Liver (tissue), 2 donors: ENCODE data around the gene KRT76.

ENCODE experiments used
- EGR1 ChIP-seq, 2 donors: IDR thresholded peaks; 2 replicates each; pipeline ENCODE4 v1.6.1; 2016 to 2018; ENCODE audit warnings: antibody characterized with exemption in 2 of 2, low read depth in 2 of 2
- JUND ChIP-seq, 2 donors: IDR thresholded peaks; 2 replicates each; pipeline ENCODE4 v1.6.1; 2016; ENCODE audit warnings: antibody characterized with exemption in 2 of 2
- donor health status: healthy.

- TF ChIP-seq JUND (IDR thresholded peaks at IDR 0.05) = no peak
- TF ChIP-seq EGR1 (IDR thresholded peaks at IDR 0.05; ENCODE audit: low read depth in 2 of 2) = no peak
Measured at GRCh38 chr12:52801773-52802172, 24.6 kb upstream of the KRT76 start.
